ENCODE results near the gene GALNTL6.

DNA sequence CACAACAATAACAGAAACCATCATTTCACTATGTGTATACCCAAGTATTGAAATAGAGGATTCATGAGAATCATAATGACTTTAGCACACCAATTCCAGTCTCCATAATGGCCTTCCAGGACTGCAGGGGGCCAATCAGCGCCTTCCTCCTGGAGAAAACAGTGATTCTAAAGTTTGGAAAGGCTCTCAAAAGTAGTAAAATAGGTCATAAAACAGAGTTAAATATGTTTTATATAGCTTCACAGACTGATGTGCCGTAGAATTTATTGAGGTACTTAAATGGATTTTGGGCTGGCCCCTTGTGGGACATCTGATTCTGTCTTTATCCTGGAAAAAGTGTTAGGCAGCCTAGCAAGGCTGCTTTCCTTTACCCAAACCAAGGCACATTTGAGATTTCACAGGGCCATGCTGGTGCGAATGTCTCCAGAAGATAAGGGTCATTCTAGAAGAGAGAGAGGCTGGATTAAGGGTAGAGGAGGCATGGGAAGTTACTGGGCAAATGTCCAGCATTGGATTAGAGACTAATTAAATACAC lies 543.9 kb downstream of the GALNTL6 start:
- TF ChIP-seq, protein P1, sequence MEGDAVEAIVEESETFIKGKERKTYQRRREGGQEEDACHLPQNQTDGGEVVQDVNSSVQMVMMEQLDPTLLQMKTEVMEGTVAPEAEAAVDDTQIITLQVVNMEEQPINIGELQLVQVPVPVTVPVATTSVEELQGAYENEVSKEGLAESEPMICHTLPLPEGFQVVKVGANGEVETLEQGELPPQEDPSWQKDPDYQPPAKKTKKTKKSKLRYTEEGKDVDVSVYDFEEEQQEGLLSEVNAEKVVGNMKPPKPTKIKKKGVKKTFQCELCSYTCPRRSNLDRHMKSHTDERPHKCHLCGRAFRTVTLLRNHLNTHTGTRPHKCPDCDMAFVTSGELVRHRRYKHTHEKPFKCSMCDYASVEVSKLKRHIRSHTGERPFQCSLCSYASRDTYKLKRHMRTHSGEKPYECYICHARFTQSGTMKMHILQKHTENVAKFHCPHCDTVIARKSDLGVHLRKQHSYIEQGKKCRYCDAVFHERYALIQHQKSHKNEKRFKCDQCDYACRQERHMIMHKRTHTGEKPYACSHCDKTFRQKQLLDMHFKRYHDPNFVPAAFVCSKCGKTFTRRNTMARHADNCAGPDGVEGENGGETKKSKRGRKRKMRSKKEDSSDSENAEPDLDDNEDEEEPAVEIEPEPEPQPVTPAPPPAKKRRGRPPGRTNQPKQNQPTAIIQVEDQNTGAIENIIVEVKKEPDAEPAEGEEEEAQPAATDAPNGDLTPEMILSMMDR (conservative IDR thresholded peaks at IDR 0.05), result no peak
- no peak for TF ChIP-seq EZH2 (IDR thresholded peaks at IDR 0.05; ENCODE audit: low read depth)
